ENCODE data around the gene PLGRKT.

Gene PLGRKT, protein sequence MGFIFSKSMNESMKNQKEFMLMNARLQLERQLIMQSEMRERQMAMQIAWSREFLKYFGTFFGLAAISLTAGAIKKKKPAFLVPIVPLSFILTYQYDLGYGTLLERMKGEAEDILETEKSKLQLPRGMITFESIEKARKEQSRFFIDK

DNA sequence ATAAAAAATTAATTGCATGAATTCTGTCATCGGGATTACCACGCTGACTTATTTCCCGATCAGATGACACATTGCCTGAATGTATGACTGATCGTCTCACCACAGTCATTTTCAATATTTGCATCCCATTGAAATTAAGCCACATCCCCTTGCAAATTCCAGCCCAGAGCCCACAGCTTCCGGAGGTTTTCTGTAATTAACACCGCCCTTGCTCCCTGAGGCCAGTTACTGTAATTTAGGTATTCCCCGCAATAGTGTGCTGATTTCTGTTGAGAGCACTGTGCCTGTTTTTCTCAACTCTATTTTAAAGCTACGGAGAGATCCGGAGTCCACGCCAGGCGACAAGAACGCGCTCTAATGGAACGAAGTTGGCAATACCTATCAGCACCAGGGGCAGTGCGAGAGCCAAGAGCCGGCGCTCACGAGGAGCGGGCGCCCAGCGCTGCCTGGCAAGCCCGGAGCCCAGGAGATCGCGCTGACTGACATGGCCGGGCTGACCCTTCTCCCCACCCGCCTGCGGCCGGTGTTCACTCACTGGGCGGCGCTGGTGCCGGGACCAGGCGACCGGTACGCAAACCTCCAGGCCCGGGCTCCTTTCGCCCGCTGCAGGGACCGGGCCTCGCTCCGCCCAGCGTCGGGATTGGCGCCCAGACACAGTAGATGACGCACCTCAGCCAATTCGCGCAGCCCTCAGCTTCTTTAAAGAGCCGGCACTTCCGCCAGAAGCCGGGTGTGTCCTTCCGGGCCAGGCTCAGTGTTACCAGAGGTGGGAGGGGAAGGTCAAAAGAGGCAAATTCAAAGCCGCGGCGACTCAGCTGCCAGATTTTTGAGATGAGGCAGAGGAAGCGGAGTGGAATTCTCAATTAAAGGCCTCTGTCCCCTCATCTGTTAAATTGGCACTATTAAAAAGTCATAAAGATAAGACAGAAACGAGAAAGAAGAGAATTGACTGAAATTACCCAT, at the start of gene PLGRKT:
Gene PLGRKT, minus strand, starts transcription at position 672 of the 963 bp plus-strand sequence. CDS start 5,948 bp downstream, outside the sequence.
- Histone ChIP-seq H3K9me3 (ENCODE audit: control insufficient read depth, insufficient read depth, low read length) (no peaks in the 10 kb centered on the region), H3K36me3 (ENCODE audit: control insufficient read depth, low read length) (peaks cover 3% of the 10 kb centered on the region; the same call in 1 of the 2 replicates), H3K27ac (ENCODE audit: low read depth, low read length) (peak within 1 kb of the TSS; percentile 57), H3K4me1 (ENCODE audit: control insufficient read depth, low read length) (peaks cover 24% of the 10 kb centered on the region), H3K27me3 (ENCODE audit: control insufficient read depth, low read length) (peaks cover 17% of the 10 kb centered on the region), H3F3A (ENCODE audit: control insufficient read depth, insufficient read depth) (no peaks in the 10 kb centered on the region), H3K4me3 (ENCODE audit: low read length) (peak within 1 kb of the TSS; percentile 92), H4K20me1 (ENCODE audit: control insufficient read depth, insufficient read depth, low read depth, low read length) (no peaks in the 10 kb centered on the region), H3K4me2 (ENCODE audit: low read length) (peak within 1 kb of the TSS; percentile 94), H3K79me2 (ENCODE audit: control insufficient read depth, low read length) (no peaks in the 10 kb centered on the region), H3K9me2 (replicated peaks; ENCODE audit: control insufficient read depth, low read length) (no peaks in the 10 kb centered on the region)
- TF ChIP-seq EZH2phosphoT487 (IDR thresholded peaks at IDR 0.05; ENCODE audit: borderline replicate concordance, low read length): no peak
- TF ChIP-seq, protein P1, sequence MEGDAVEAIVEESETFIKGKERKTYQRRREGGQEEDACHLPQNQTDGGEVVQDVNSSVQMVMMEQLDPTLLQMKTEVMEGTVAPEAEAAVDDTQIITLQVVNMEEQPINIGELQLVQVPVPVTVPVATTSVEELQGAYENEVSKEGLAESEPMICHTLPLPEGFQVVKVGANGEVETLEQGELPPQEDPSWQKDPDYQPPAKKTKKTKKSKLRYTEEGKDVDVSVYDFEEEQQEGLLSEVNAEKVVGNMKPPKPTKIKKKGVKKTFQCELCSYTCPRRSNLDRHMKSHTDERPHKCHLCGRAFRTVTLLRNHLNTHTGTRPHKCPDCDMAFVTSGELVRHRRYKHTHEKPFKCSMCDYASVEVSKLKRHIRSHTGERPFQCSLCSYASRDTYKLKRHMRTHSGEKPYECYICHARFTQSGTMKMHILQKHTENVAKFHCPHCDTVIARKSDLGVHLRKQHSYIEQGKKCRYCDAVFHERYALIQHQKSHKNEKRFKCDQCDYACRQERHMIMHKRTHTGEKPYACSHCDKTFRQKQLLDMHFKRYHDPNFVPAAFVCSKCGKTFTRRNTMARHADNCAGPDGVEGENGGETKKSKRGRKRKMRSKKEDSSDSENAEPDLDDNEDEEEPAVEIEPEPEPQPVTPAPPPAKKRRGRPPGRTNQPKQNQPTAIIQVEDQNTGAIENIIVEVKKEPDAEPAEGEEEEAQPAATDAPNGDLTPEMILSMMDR (IDR thresholded peaks at IDR 0.05; ENCODE audit: low read depth, low read length, poor library complexity, severe bottlenecking): peak; percentile 35

DNA sequence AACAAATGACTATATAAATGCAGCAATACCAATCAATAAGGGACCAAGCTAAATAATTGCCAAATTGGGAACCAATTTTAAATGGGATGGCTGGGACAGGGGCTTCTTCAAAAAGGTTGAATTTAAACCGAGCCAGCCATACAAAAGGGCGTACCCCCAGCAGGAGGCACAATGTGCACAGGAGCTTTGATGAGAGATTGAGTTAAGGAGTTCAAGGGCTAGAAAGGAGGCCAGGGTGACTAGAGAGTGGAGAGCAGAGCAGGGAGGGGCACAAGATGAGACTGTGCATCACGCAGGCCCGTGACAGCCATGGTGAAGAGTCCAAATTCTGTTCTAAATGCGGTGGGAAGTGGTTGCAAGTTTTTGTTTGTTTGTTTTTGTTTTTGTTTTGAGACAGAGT, 49.3 kb upstream of the PLGRKT start:
- Histone ChIP-seq H3K9me2 (replicated peaks; ENCODE audit: control insufficient read depth, low read length) (no peaks in the 10 kb centered on the region), H3F3A (ENCODE audit: control insufficient read depth, insufficient read depth) (no peaks in the 10 kb centered on the region), H3K4me1 (ENCODE audit: control insufficient read depth, low read length) (peaks cover 10% of the 10 kb centered on the region)

DNA sequence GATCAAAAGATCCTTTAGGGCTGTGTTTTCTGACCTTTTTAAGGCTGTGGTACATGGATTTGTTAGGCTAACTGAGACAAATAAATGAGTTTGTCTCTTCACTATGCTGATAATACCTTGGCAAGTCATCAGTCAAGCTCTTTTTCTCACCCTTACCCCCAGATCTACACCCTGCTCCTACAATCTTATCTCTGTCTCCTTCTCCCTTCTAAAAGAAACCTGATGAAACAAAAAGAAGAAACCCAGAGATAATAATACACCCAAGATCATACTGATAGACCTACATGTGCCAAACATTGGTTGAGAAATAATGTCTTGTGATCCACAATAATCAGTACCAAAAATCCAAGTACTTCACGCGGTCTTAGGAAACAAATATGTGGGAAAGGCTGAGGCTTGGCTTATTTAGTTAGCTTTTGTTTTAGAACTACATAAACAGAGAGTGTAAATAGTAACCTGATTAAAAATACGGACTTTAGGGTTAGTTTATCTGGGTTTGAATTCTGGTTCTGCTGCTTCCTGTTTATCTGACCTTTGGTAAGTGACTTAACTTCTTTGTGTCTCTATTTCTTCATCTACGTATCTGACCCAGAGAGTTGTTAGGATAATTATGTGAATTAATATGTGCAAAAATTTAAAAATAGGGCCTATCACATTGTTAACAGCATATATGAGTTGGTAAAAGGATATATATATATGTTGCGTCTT, 47.8 kb upstream of the PLGRKT start:
- no peaks in the 10 kb centered on the region for H3K9me2 ChIP-seq (replicated peaks; ENCODE audit: control insufficient read depth, low read length)
- H3K27me3 ChIP-seq (ENCODE audit: control insufficient read depth, low read length): no peaks in the 10 kb centered on the region
- TF ChIP-seq, protein P1 (IDR thresholded peaks at IDR 0.05; ENCODE audit: low read depth, low read length, poor library complexity, severe bottlenecking): no peak
- TF ChIP-seq EZH2phosphoT487 (IDR thresholded peaks at IDR 0.05; ENCODE audit: borderline replicate concordance, low read length): no peak
- H4K20me1 ChIP-seq (ENCODE audit: control insufficient read depth, insufficient read depth, low read depth, low read length): no peaks in the 10 kb centered on the region
- H3K36me3 ChIP-seq (ENCODE audit: control insufficient read depth, low read length): no peaks in the 10 kb centered on the region
- H3K4me2 ChIP-seq (ENCODE audit: low read length): no peak overlapping the region
- no peaks in the 10 kb centered on the region for H3K79me2 ChIP-seq (ENCODE audit: control insufficient read depth, low read length)
- H3K4me1 ChIP-seq (ENCODE audit: control insufficient read depth, low read length): peaks cover 10% of the 10 kb centered on the region
- no peak overlapping the region for H3K4me3 ChIP-seq (ENCODE audit: low read length)
- H3F3A ChIP-seq (ENCODE audit: control insufficient read depth, insufficient read depth): no peaks in the 10 kb centered on the region
- H3K27ac ChIP-seq (ENCODE audit: low read depth, low read length): no peak overlapping the region
- no peaks in the 10 kb centered on the region for H3K9me3 ChIP-seq (ENCODE audit: control insufficient read depth, insufficient read depth, low read length)

More for the DNA sequence above, 49.3 kb upstream of the PLGRKT start:
- H3K4me3 ChIP-seq (ENCODE audit: low read length): no peak overlapping the region
- no peaks in the 10 kb centered on the region for H3K27me3 ChIP-seq (ENCODE audit: control insufficient read depth, low read length)
- no peak overlapping the region for H3K4me2 ChIP-seq (ENCODE audit: low read length)
- H4K20me1 ChIP-seq (ENCODE audit: control insufficient read depth, insufficient read depth, low read depth, low read length): no peaks in the 10 kb centered on the region
- H3K27ac ChIP-seq (ENCODE audit: low read depth, low read length): no peak overlapping the region
- no peak for TF ChIP-seq EZH2phosphoT487 (IDR thresholded peaks at IDR 0.05; ENCODE audit: borderline replicate concordance, low read length)
- TF ChIP-seq, protein P1 (IDR thresholded peaks at IDR 0.05; ENCODE audit: low read depth, low read length, poor library complexity, severe bottlenecking): no peak
- no peaks in the 10 kb centered on the region for H3K36me3 ChIP-seq (ENCODE audit: control insufficient read depth, low read length)
- no peaks in the 10 kb centered on the region for H3K9me3 ChIP-seq (ENCODE audit: control insufficient read depth, insufficient read depth, low read length)
- H3K79me2 ChIP-seq (ENCODE audit: control insufficient read depth, low read length): no peaks in the 10 kb centered on the region

Data from DOHH2 (cell line).